Activated T-helper 2 cell treated with anti-CD3 and anti-CD28 coated beads, Interferon-gamma antibody, Interleukin-2, Interleukin-4, amounts not matched to agents 10 μg/mL and 5 μg/mL and 100 μg/mL, durations not matched to agents 14 hours and 24 hours and 36 hours (primary cell): ENCODE data around the gene CHAD. TPM values are rescaled to one million over a fixed set of nuclear protein-coding genes. Genes with fewer than 3 reads are reported as not detected.

ENCODE experiments used
- DNase-seq: peaks from one replicate; pipeline ENCODE4 v3.0.0; 2021; ENCODE audit warnings: low spot score
- H3K27ac Mint-ChIP-seq: one replicate; pipeline ENCODE4 v1.8.0; 2021; ENCODE audit warnings: mixed read lengths
- H3K27me3 Mint-ChIP-seq: one replicate; pipeline ENCODE4 v1.8.0; 2021; ENCODE audit warnings: low read depth, mixed read lengths
- H3K36me3 Mint-ChIP-seq: one replicate; pipeline ENCODE4 v1.8.0; 2021; ENCODE audit warnings: low read depth, mixed read lengths
- H3K4me1 Mint-ChIP-seq: one replicate; pipeline ENCODE4 v1.8.0; 2021; ENCODE audit warnings: low read depth, mixed read lengths
- H3K4me3 Mint-ChIP-seq: one replicate; pipeline ENCODE4 v1.8.0; 2021; ENCODE audit warnings: low read depth, mild to moderate bottlenecking, moderate library complexity, mixed read lengths
- H3K9me3 Mint-ChIP-seq: one replicate; pipeline ENCODE4 v1.8.0; 2021; ENCODE audit warnings: mixed read lengths
- intact Hi-C: fragments of 100-400 bp; cut with micrococcal nuclease; formaldehyde crosslinking; loops from one replicate; pipeline ENCODE4 v1.15.1; 2023
- total RNA-seq: library from RNA; stranded (reverse); gene quantifications from 2 replicates; pipeline ENCODE4 v1.2.3, GENCODE V29; 2022

CHAD gene
- total RNA-seq, 1 donor from 2014 or later: not detected

GRCh38 chr17:50505591-50506130 lies 37.0 kb upstream of the CHAD start:
- H3K27ac Mint-ChIP-seq: no peak overlapping the region
- no peaks in the 10 kb centered on the region for H3K9me3 Mint-ChIP-seq
- H3K4me3 Mint-ChIP-seq: no peak overlapping the region
- DNase-seq: no peak
- intact Hi-C loops: no loop called here
- no peaks in the 10 kb centered on the region for H3K36me3 Mint-ChIP-seq
- H3K4me1 Mint-ChIP-seq: peaks cover 35% of the 10 kb centered on the region
- H3K27me3 Mint-ChIP-seq: no peaks in the 10 kb centered on the region

- Mint-ChIP-seq H3K27ac (no peak overlapping the region), H3K4me1 (peaks cover 14% of the 10 kb centered on the region), H3K36me3 (no peaks in the 10 kb centered on the region), H3K9me3 (no peaks in the 10 kb centered on the region), H3K4me3 (no peak overlapping the region), H3K27me3 (no peaks in the 10 kb centered on the region)
- no peak for DNase-seq
- intact Hi-C loops: no loop called here
Observed at GRCh38 chr17:50502301-50502990, 33.8 kb upstream of the CHAD start.

- Mint-ChIP-seq H3K27ac (no peak overlapping the region), H3K36me3 (no peaks in the 10 kb centered on the region), H3K27me3 (no peaks in the 10 kb centered on the region), H3K4me3 (no peak overlapping the region), H3K4me1 (peaks cover 13% of the 10 kb centered on the region), H3K9me3 (no peaks in the 10 kb centered on the region)
- DNase-seq: no peak
- intact Hi-C loops: no loop called here
Observed at GRCh38 chr17:50501054-50501453, 32.4 kb upstream of the CHAD start.

GRCh38 chr17:50499721-50500120 lies 31.0 kb upstream of the CHAD start:
- Mint-ChIP-seq H3K4me3 (no peak overlapping the region), H3K4me1 (peaks cover 12% of the 10 kb centered on the region), H3K36me3 (no peaks in the 10 kb centered on the region), H3K27ac (no peak overlapping the region), H3K9me3 (no peaks in the 10 kb centered on the region), H3K27me3 (no peaks in the 10 kb centered on the region)
- DNase-seq: no peak
- intact Hi-C loops: no loop called here

GRCh38 chr17:50499270-50499669 lies 30.6 kb upstream of the CHAD start:
- Mint-ChIP-seq H3K9me3 (no peaks in the 10 kb centered on the region), H3K27ac (no peak overlapping the region), H3K4me3 (no peak overlapping the region), H3K36me3 (no peaks in the 10 kb centered on the region), H3K27me3 (no peaks in the 10 kb centered on the region), H3K4me1 (peaks cover 9% of the 10 kb centered on the region)
- intact Hi-C loops: no loop called here
- DNase-seq: no peak

GRCh38 chr17:50498021-50498874 lies 29.6 kb upstream of the CHAD start:
- Mint-ChIP-seq H3K36me3 (no peaks in the 10 kb centered on the region), H3K9me3 (no peaks in the 10 kb centered on the region), H3K27ac (no peak overlapping the region), H3K4me1 (peaks cover 3% of the 10 kb centered on the region), H3K4me3 (no peak overlapping the region), H3K27me3 (peaks cover 2% of the 10 kb centered on the region)
- intact Hi-C loops: no loop called here
- DNase-seq: no peak

- H3K4me1 Mint-ChIP-seq: no peaks in the 10 kb centered on the region
- DNase-seq: no peak
- H3K27me3 Mint-ChIP-seq: peaks cover 2% of the 10 kb centered on the region
- intact Hi-C loops: no loop called here
- H3K9me3 Mint-ChIP-seq: no peaks in the 10 kb centered on the region
- no peak overlapping the region for H3K27ac Mint-ChIP-seq
- H3K36me3 Mint-ChIP-seq: no peaks in the 10 kb centered on the region
- H3K4me3 Mint-ChIP-seq: no peak overlapping the region
Observed at GRCh38 chr17:50495918-50496317, 27.2 kb upstream of the CHAD start.

GRCh38 chr17:50495217-50495823 lies 26.6 kb upstream of the CHAD start:
- Mint-ChIP-seq H3K4me1 (no peaks in the 10 kb centered on the region), H3K4me3 (no peak overlapping the region), H3K27me3 (peaks cover 2% of the 10 kb centered on the region), H3K36me3 (no peaks in the 10 kb centered on the region), H3K9me3 (no peaks in the 10 kb centered on the region), H3K27ac (no peak overlapping the region)
- intact Hi-C loops: no loop called here
- no peak for DNase-seq

- H3K4me1 Mint-ChIP-seq: no peaks in the 10 kb centered on the region
- H3K27me3 Mint-ChIP-seq: peaks cover 2% of the 10 kb centered on the region
- no peak overlapping the region for H3K27ac Mint-ChIP-seq
- H3K4me3 Mint-ChIP-seq: no peak overlapping the region
- intact Hi-C loops: no loop called here
- no peaks in the 10 kb centered on the region for H3K9me3 Mint-ChIP-seq
- DNase-seq: no peak
- no peaks in the 10 kb centered on the region for H3K36me3 Mint-ChIP-seq
Observed at GRCh38 chr17:50493744-50494143, 25.1 kb upstream of the CHAD start.

GRCh38 chr17:50492214-50492613 lies 23.5 kb upstream of the CHAD start:
- H3K4me1 Mint-ChIP-seq: no peaks in the 10 kb centered on the region
- H3K36me3 Mint-ChIP-seq: no peaks in the 10 kb centered on the region
- intact Hi-C loops: no loop called here
- peaks cover 2% of the 10 kb centered on the region for H3K27me3 Mint-ChIP-seq
- no peak for DNase-seq
- no peaks in the 10 kb centered on the region for H3K9me3 Mint-ChIP-seq
- no peak overlapping the region for H3K4me3 Mint-ChIP-seq
- no peak overlapping the region for H3K27ac Mint-ChIP-seq

- no peak for DNase-seq
- Mint-ChIP-seq H3K9me3 (no peaks in the 10 kb centered on the region), H3K27me3 (peaks cover 2% of the 10 kb centered on the region), H3K4me1 (no peaks in the 10 kb centered on the region), H3K36me3 (no peaks in the 10 kb centered on the region), H3K27ac (no peak overlapping the region), H3K4me3 (no peak overlapping the region)
- intact Hi-C loops: no loop called here
Observed at GRCh38 chr17:50491505-50491904, 22.8 kb upstream of the CHAD start.

GRCh38 chr17:50488880-50489279 lies 20.2 kb upstream of the CHAD start:
- Mint-ChIP-seq H3K27ac (no peak overlapping the region), H3K4me3 (no peak overlapping the region), H3K9me3 (no peaks in the 10 kb centered on the region), H3K4me1 (no peaks in the 10 kb centered on the region), H3K27me3 (peaks cover 1% of the 10 kb centered on the region), H3K36me3 (peaks cover 16% of the 10 kb centered on the region)
- intact Hi-C loops: loop anchor here (10.0 kb wide), 1 partner anchor 216 kb away; the partner anchor contains the start of gene ANKRD40
- DNase-seq: no peak
